Measurements from ENCODE around the gene SAA2.

DNA sequence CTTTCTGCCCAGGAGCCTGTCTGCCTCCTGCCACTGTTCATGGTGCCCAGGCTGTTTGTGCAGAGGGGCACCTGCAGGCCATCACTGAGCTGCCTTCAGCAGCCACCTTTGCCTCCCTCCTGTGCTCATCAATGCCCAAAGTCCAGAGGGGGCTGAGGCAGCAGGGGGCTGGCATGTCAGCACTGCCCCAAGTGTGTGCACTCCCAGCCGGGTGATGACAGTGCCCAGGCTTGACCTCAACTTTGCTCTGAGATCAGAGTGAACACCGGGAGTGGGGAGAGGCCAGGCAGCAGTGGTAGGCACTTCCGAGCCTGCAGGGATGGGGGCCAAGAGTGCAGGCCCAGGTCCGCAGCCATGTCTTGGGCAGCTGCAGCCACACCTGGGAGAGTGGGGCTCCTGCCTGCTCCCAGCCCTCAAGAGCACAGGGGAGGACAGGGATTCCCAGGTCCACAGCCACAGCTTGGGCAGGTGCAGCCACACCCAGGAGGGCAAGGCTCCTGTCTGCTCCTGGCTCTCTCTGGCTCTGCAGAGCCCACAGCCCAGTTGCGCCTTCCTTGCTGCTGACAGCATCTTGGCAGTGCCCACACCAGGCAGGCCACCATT, 27.1 kb downstream of the SAA2 start:
- TF ChIP-seq, protein P1, sequence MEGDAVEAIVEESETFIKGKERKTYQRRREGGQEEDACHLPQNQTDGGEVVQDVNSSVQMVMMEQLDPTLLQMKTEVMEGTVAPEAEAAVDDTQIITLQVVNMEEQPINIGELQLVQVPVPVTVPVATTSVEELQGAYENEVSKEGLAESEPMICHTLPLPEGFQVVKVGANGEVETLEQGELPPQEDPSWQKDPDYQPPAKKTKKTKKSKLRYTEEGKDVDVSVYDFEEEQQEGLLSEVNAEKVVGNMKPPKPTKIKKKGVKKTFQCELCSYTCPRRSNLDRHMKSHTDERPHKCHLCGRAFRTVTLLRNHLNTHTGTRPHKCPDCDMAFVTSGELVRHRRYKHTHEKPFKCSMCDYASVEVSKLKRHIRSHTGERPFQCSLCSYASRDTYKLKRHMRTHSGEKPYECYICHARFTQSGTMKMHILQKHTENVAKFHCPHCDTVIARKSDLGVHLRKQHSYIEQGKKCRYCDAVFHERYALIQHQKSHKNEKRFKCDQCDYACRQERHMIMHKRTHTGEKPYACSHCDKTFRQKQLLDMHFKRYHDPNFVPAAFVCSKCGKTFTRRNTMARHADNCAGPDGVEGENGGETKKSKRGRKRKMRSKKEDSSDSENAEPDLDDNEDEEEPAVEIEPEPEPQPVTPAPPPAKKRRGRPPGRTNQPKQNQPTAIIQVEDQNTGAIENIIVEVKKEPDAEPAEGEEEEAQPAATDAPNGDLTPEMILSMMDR (IDR thresholded peaks at IDR 0.05 in 2 of 3, conservative IDR thresholded peaks at IDR 0.05 in 1 of 3; ENCODE audit: control insufficient read depth in 2 of 3, extremely low read depth in 1 of 3, insufficient read depth in 1 of 3, low read depth in 3 of 3, low read length in 3 of 3), result no peak
- TF ChIP-seq EP300 (IDR thresholded peaks at IDR 0.05; ENCODE audit: borderline replicate concordance in 1 of 2, control insufficient read depth in 1 of 2, low read depth in 2 of 2, low read length in 2 of 2), result no peak
- TF ChIP-seq, protein P2, sequence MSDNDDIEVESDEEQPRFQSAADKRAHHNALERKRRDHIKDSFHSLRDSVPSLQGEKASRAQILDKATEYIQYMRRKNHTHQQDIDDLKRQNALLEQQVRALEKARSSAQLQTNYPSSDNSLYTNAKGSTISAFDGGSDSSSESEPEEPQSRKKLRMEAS (IDR thresholded peaks at IDR 0.05; ENCODE audit: low read depth, low read length), result no peak
